ENCODE results near the gene FBXO10. TPM values are rescaled to one million over a fixed set of nuclear protein-coding genes. Genes with fewer than 3 reads are reported as not detected.

The FBXO10 gene
- total and polyA plus RNA-seq, 2 of the 8 experiments (the other 6 are each of a cell fraction or from before 2014, with no cell fraction given), result 13.1 to 13.9 TPM

GRCh38 chr9:37602817-37603216, 26.6 kb upstream of the FBXO10 start:
- Histone ChIP-seq H3K18ac (ENCODE audit: extremely low read depth, low read length) (no peak overlapping the region), H2BK5ac (ENCODE audit: low read depth, low read length) (no peak overlapping the region), H3K27ac (ENCODE audit: low read depth, low read length) (no peak overlapping the region), H2AK5ac (ENCODE audit: low read depth, low read length) (no peak overlapping the region), H4K5ac (ENCODE audit: insufficient read length, low read depth, low read length) (no peak overlapping the region), H2BK12ac (ENCODE audit: low read depth, low read length) (no peak overlapping the region), H3K79me2 (ENCODE audit: control insufficient read depth in 1 of 2, insufficient read depth in 2 of 2, low read length in 2 of 2) (no peaks in the 10 kb centered on the region), H3K23ac (ENCODE audit: insufficient read length) (no peak overlapping the region), H3K4me1 (replicated peaks in 1 of 4; ENCODE audit: control insufficient read depth in 3 of 4, insufficient read depth in 4 of 4, low read length in 3 of 4) (no peaks in the 10 kb centered on the region), H3K4me3 (ENCODE audit: extremely low read depth in 1 of 4, insufficient read depth in 2 of 4, low read depth in 3 of 4, low read length in 4 of 4) (no peak overlapping the region), H3K9ac (replicated peaks in 1 of 4; ENCODE audit: extremely low read depth in 1 of 4, low read depth in 3 of 4, low read length in 3 of 4) (no peak overlapping the region), H3K79me1 (ENCODE audit: low read depth, low read length) (no peaks in the 10 kb centered on the region), H2AFZ (ENCODE audit: low read length) (no peak overlapping the region), H4K20me1 (replicated peaks in 1 of 2; ENCODE audit: control insufficient read depth in 1 of 2, insufficient read depth in 2 of 2, low read length in 2 of 2) (no peaks in the 10 kb centered on the region), H4K91ac (replicated peaks; ENCODE audit: insufficient read length, low read length) (no peak overlapping the region), H3K56ac (replicated peaks; ENCODE audit: insufficient read length, low read depth, low read length) (no peak overlapping the region), H3K9me3 (ENCODE audit: insufficient read depth in 2 of 2, low read depth in 1 of 2, low read length in 1 of 2) (no peaks in the 10 kb centered on the region), H2BK120ac (replicated peaks; ENCODE audit: low read depth, low read length) (no peak overlapping the region), H3K36me3 (ENCODE audit: control insufficient read depth in 2 of 4, insufficient read depth in 4 of 4, low read length in 3 of 4) (no peaks in the 10 kb centered on the region), H3K14ac (ENCODE audit: insufficient read length) (no peak overlapping the region), H3K4me2 (ENCODE audit: insufficient read depth in 1 of 2, low read depth in 2 of 2, low read length in 2 of 2) (no peak overlapping the region), H3K23me2 (ENCODE audit: low read depth, low read length) (no peaks in the 10 kb centered on the region), H4K8ac (ENCODE audit: extremely low read depth, insufficient read depth, low read length) (no peak overlapping the region), H3K4ac (replicated peaks; ENCODE audit: insufficient read length, low read depth, low read length) (no peak overlapping the region), H3K27me3 (replicated peaks in 1 of 4; ENCODE audit: control insufficient read depth in 3 of 4, extremely low read depth in 1 of 4, insufficient read depth in 3 of 4, low read length in 3 of 4) (peaks cover 0 to 2% (median 0%) of the 10 kb centered on the region in 4 experiments; a peak in 1 of 7 replicates), H2BK20ac (ENCODE audit: low read length) (no peak overlapping the region), H2BK15ac (ENCODE audit: low read length) (no peak overlapping the region)
- no peak for TF ChIP-seq ASH2L (IDR thresholded peaks at IDR 0.05; ENCODE audit: low read length)
- no peak for TF ChIP-seq MAFK (IDR thresholded peaks at IDR 0.05; ENCODE audit: low read depth, low read length)
- TF ChIP-seq USF2 (IDR thresholded peaks at IDR 0.05; ENCODE audit: low read length), result no peak
- TF ChIP-seq SP1 (IDR thresholded peaks at IDR 0.05; ENCODE audit: low read depth, low read length), result no peak
- TF ChIP-seq BRCA1 (IDR thresholded peaks at IDR 0.05; ENCODE audit: low read depth, low read length), result no peak
- no peak for TF ChIP-seq RBBP5 (IDR thresholded peaks at IDR 0.05; ENCODE audit: borderline replicate concordance, low read depth, low read length)
- TF ChIP-seq CEBPB (IDR thresholded peaks at IDR 0.05; ENCODE audit: low read depth, low read length), result no peak
- TF ChIP-seq KDM5A (IDR thresholded peaks at IDR 0.05; ENCODE audit: low read length), result no peak
- FAIRE-seq, result no peak
- WGBS, 2 experiments (ENCODE audit: extremely low coverage in 1 of 2, insufficient coverage in 1 of 2, insufficient read length in 1 of 2, insufficient replicate concordance in 2 of 2, low coverage in 1 of 2, low lambda C conversion rate in 2 of 2, missing lambda C conversion rate in 1 of 2), result 89% methylated on average over 5 of the region's 5 CpGs; no CpG with 5 or more reads in 1 of the 2 experiments
- CTCF ChIA-PET (ENCODE audit: partially characterized antibody), result interaction anchor here (0.9 to 1.3 kb wide), 2 partner anchors 12 to 13 kb away, joined by 4 to 5 read pairs; no protein-coding TSS in a partner anchor
- POLR2A ChIA-PET (ENCODE audit: partially characterized antibody), result no interaction called here
- DNase-seq (ENCODE audit: low read depth in 1 of 2, low spot score in 2 of 2), result no peak
